ENCODE data around the gene IGF2.

IGF2 gene

GRCh38 chr11:2136209-2136951 is 2.8 kb downstream of the IGF2 start:
- no peak for DNase-seq (ENCODE audit: low read depth)
- TF ChIP-seq, protein P1, sequence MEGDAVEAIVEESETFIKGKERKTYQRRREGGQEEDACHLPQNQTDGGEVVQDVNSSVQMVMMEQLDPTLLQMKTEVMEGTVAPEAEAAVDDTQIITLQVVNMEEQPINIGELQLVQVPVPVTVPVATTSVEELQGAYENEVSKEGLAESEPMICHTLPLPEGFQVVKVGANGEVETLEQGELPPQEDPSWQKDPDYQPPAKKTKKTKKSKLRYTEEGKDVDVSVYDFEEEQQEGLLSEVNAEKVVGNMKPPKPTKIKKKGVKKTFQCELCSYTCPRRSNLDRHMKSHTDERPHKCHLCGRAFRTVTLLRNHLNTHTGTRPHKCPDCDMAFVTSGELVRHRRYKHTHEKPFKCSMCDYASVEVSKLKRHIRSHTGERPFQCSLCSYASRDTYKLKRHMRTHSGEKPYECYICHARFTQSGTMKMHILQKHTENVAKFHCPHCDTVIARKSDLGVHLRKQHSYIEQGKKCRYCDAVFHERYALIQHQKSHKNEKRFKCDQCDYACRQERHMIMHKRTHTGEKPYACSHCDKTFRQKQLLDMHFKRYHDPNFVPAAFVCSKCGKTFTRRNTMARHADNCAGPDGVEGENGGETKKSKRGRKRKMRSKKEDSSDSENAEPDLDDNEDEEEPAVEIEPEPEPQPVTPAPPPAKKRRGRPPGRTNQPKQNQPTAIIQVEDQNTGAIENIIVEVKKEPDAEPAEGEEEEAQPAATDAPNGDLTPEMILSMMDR (IDR thresholded peaks at IDR 0.05; ENCODE audit: low read length, missing control alignments) = no peak
- H3K4me3 ChIP-seq (replicated peaks; ENCODE audit: low read depth, low read length) = no peak overlapping the region

GRCh38 chr11:2135648-2136201 is 3.5 kb downstream of the IGF2 start:
- DNase-seq (ENCODE audit: low read depth) = no peak
- no peak overlapping the region for H3K4me3 ChIP-seq (replicated peaks; ENCODE audit: low read depth, low read length)
- TF ChIP-seq, protein P1 (IDR thresholded peaks at IDR 0.05; ENCODE audit: low read length, missing control alignments) = no peak

DNA sequence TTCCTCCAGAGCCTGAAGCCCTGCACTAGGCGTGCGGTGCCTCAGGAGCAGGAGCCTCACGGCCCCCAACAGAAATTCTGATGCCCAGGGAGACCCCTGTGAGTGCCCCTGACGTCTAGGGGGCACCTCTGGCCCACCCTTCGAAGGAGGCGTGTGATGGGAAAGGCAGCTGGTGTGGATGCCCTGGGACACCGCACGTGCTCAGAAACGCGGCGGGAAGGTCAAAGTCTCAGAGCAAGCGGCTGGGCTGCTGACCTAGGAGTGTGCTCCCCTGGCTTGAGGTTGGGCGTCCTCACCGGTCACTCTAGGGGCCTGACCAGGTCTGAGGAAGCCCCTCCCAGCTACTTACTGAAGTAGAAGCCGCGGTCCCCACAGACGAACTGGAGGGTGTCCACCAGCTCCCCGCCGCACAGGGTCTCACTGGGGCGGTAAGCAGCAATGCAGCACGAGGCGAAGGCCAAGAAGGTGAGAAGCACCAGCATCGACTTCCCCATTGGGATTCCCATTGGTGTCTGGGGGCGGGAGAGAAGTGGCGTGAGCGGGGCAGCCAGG is 4.1 kb downstream of the IGF2 start:
- DNase-seq (ENCODE audit: low read depth) = no peak
- TF ChIP-seq, protein P1 (IDR thresholded peaks at IDR 0.05; ENCODE audit: low read length, missing control alignments) = no peak
- H3K4me3 ChIP-seq (replicated peaks; ENCODE audit: low read depth, low read length) = no peak overlapping the region

DNA sequence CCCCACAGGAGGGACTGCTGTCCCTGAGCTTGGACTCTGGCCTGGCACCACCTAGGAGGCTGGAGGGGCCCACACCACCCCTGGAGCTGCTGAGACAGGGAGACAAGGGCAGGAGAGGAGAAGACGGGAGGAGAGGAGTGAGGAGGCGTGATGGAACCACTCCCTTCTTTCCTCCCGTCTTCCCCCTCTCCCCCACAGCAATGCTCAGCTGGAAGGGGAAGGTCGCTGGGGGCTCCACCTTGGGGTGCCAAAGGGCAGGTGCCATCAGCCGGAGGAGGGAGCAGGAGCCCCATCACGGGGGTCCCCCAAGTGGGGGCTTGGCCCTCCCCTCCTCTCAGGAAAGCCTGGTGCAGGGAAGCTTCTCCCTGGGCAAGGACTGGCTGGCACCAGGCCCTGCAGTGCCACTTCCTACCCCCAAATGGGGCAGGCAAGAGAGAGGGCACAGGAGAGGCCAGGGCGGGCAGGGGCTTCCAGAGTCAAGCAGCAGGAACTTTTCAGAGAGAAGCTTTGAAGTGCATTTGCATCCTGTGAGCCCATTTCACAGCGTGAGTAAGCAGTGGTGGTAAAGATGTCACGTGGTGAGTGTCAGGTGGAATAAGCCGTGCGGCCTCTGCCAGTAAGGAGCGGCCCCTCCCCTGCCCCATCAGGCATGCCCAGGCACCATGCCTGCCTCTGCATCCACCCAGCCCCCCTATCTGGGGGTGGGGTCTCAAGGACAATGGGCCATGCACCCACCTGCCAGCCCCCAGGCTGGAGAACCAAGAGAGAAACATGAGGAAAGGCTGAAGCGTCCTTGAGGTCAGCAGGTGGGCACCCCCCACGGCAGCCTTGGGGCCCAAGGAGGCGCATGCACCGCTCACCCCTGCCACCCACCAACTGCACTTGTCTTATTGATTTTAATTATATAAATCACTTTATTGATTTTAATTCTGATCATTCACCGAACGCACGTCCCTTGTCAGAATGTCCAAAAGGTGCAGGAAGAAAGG is 4.9 kb downstream of the IGF2 start:
- no peak for DNase-seq (ENCODE audit: low read depth)
- TF ChIP-seq, protein P1 (IDR thresholded peaks at IDR 0.05; ENCODE audit: low read length, missing control alignments) = no peak
- no peak overlapping the region for H3K4me3 ChIP-seq (replicated peaks; ENCODE audit: low read depth, low read length)

DNA sequence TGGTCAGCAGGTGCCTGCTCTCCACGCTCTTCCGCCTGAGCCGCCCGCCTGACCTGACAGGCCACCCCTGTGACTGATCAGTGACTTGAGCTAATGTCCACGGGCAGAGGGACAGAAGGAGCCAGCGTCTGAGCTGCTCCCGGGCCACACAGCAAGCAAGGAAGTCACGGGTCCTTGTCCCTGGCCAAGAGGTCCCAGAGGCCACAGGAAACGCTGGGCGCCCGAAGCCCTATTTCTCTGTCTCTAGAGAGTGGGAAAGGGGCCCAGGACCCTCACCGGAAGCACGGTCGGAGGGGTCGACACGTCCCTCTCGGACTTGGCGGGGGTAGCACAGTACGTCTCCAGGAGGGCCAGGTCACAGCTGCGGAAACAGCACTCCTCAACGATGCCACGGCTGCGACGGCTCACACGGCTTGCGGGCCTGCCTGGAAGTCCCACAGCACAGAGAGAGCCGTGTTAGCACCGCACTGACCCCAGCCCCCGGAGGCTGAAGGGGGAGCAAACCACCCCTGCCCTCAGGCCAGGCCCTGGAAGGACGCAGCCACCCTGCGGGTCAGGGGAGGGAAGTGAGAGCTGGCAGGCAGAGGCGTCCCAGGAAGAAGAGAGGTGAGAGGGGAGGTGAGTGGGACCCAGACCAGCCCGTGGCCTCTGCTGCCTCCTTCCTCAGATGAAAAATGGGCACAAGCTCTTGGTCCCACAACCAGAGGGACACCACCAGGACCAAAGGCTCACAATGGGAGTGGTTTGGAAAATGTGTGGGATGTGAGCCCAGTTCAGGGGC is 5.8 kb downstream of the IGF2 start:
- DNase-seq (ENCODE audit: low read depth) = no peak
- no peak overlapping the region for H3K4me3 ChIP-seq (replicated peaks; ENCODE audit: low read depth, low read length)
- TF ChIP-seq, protein P1 (IDR thresholded peaks at IDR 0.05; ENCODE audit: low read length, missing control alignments) = no peak

GRCh38 chr11:2132874-2133240 is 6.3 kb downstream of the IGF2 start:
- TF ChIP-seq, protein P1 (IDR thresholded peaks at IDR 0.05; ENCODE audit: low read length, missing control alignments) = no peak
- H3K4me3 ChIP-seq (replicated peaks; ENCODE audit: low read depth, low read length) = no peak overlapping the region
- no peak for DNase-seq (ENCODE audit: low read depth)
